ENCODE data around the gene SLC6A1.

DNA sequence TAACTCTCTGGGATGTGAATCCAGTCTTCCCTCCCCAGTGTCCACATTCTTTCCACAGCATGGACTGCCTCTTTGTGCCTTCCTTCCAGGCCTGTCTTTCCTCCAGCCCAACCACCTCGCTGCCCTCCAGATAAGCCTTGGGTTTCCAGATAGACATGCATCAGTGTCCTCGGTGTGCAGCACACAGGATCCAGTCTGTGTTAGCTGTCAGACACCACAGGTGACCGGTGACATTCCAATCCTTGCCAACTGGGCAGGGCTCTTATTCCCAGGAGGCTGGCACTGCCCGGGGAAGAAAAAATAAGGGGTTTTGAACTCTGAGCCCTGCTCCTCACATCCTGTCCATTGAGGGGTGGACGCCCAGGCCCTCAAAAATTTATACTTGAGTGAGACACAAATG, 6.0 kb upstream of the SLC6A1 start:
- TF ChIP-seq SUZ12 (IDR thresholded peaks at IDR 0.05; ENCODE audit: extremely low read depth, insufficient read depth, insufficient read length) (no peak), YY1 (IDR thresholded peaks at IDR 0.05; ENCODE audit: insufficient read depth, insufficient read length) (no peak)
